WTC11 (cell line): ENCODE data around the gene CCDC158.

Source experiments
- GTF2I ChIP-seq: fragments of 250-450 bp; sonication (Bioruptor Pico); conservative IDR thresholded peaks from 2 replicates; pipeline ENCODE4 v1.4.0; 2021; ENCODE audit warnings: mild to moderate bottlenecking
- NFYB ChIP-seq: sonication (generic); formaldehyde crosslinking; conservative IDR thresholded peaks from 2 replicates; pipeline ENCODE4 v1.8.0; 2022; ENCODE audit warnings: low read depth, missing genetic modification reagents
- NR3C1 ChIP-seq: sonication (generic); formaldehyde crosslinking; conservative IDR thresholded peaks from 2 replicates; pipeline ENCODE4 v1.8.1; 2023; ENCODE audit warnings: low read depth, mild to moderate bottlenecking, missing genetic modification reagents
- ZNF423 ChIP-seq: fragments of 250-450 bp; sonication (Bioruptor Pico); IDR thresholded peaks from 2 replicates; pipeline ENCODE4 v2.1.2; 2022; ENCODE audit warnings: mild to moderate bottlenecking, moderate library complexity
- TF ChIP-seq, protein P1 (sequence below): fragments of 200-600 bp; IDR thresholded peaks from 2 replicates; pipeline ENCODE4 v1.8.0; 2022; ENCODE audit warnings: antibody characterized with exemption
- TF ChIP-seq, protein P2 (sequence below): sonication (generic); formaldehyde crosslinking; IDR thresholded peaks from 2 replicates; pipeline ENCODE4 v1.8.1; 2023; ENCODE audit warnings: mild to moderate bottlenecking, missing genetic modification reagents
- TF ChIP-seq, protein P3 (sequence below): sonication (generic); formaldehyde crosslinking; IDR thresholded peaks from 2 replicates; pipeline ENCODE4 v1.8.1; 2023; ENCODE audit warnings: mild to moderate bottlenecking, moderate library complexity, missing genetic modification reagents
- TF ChIP-seq, protein P4 (sequence below): sonication (generic); formaldehyde crosslinking; conservative IDR thresholded peaks from 2 replicates; pipeline ENCODE4 v1.8.1; 2022; ENCODE audit warnings: mild to moderate bottlenecking, missing genetic modification reagents
- TF ChIP-seq, protein P5 (sequence below): sonication (generic); formaldehyde crosslinking; IDR thresholded peaks from 2 replicates; pipeline ENCODE4 v1.8.1; 2022; ENCODE audit warnings: mild to moderate bottlenecking, missing genetic modification reagents, moderate library complexity, borderline replicate concordance

DNA sequence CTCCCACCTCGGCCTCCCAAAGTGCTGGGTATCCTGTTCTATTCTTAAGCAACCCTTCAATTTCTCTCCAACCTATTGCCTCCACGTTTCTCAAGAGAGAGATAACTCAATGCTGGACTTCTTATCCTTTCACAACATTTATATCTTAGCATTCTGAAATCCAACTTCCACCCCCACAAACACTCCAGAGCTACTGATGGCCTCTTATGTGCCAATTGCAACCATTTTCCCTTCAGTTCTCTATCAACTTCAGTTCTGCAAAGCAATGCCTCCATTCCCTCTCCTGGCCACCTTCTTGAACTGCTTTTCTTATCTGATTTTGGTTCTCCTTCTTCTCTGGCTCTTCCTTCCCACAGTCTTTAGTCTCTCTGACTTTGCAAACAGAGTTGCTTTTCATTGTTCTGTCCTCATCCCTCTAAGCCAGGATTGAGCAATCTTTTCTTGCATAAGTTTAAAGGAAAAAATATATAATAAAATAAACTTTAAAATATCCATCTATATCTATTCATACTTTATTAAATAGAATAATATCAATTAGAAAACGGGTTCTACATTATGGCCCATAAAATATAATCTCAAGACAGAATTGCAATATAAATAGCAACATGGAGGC lies 118.0 kb downstream of the CCDC158 start:
- TF ChIP-seq, protein P1, sequence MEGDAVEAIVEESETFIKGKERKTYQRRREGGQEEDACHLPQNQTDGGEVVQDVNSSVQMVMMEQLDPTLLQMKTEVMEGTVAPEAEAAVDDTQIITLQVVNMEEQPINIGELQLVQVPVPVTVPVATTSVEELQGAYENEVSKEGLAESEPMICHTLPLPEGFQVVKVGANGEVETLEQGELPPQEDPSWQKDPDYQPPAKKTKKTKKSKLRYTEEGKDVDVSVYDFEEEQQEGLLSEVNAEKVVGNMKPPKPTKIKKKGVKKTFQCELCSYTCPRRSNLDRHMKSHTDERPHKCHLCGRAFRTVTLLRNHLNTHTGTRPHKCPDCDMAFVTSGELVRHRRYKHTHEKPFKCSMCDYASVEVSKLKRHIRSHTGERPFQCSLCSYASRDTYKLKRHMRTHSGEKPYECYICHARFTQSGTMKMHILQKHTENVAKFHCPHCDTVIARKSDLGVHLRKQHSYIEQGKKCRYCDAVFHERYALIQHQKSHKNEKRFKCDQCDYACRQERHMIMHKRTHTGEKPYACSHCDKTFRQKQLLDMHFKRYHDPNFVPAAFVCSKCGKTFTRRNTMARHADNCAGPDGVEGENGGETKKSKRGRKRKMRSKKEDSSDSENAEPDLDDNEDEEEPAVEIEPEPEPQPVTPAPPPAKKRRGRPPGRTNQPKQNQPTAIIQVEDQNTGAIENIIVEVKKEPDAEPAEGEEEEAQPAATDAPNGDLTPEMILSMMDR = no peak
- TF ChIP-seq, protein P2, sequence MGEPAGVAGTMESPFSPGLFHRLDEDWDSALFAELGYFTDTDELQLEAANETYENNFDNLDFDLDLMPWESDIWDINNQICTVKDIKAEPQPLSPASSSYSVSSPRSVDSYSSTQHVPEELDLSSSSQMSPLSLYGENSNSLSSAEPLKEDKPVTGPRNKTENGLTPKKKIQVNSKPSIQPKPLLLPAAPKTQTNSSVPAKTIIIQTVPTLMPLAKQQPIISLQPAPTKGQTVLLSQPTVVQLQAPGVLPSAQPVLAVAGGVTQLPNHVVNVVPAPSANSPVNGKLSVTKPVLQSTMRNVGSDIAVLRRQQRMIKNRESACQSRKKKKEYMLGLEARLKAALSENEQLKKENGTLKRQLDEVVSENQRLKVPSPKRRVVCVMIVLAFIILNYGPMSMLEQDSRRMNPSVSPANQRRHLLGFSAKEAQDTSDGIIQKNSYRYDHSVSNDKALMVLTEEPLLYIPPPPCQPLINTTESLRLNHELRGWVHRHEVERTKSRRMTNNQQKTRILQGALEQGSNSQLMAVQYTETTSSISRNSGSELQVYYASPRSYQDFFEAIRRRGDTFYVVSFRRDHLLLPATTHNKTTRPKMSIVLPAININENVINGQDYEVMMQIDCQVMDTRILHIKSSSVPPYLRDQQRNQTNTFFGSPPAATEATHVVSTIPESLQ (CRISPR knock-in tag) = no peak
- no peak for TF ChIP-seq ZNF423 (CRISPR knock-in tag)
- no peak for TF ChIP-seq NFYB
- TF ChIP-seq, protein P3, sequence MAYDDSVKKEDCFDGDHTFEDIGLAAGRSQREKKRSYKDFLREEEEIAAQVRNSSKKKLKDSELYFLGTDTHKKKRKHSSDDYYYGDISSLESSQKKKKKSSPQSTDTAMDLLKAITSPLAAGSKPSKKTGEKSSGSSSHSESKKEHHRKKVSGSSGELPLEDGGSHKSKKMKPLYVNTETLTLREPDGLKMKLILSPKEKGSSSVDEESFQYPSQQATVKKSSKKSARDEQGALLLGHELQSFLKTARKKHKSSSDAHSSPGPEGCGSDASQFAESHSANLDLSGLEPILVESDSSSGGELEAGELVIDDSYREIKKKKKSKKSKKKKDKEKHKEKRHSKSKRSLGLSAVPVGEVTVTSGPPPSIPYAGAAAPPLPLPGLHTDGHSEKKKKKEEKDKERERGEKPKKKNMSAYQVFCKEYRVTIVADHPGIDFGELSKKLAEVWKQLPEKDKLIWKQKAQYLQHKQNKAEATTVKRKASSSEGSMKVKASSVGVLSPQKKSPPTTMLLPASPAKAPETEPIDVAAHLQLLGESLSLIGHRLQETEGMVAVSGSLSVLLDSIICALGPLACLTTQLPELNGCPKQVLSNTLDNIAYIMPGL (CRISPR knock-in tag) = no peak
- TF ChIP-seq GTF2I = no peak
- TF ChIP-seq, protein P4, sequence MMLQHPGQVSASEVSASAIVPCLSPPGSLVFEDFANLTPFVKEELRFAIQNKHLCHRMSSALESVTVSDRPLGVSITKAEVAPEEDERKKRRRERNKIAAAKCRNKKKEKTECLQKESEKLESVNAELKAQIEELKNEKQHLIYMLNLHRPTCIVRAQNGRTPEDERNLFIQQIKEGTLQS (CRISPR knock-in tag) = no peak
- TF ChIP-seq, protein P5, sequence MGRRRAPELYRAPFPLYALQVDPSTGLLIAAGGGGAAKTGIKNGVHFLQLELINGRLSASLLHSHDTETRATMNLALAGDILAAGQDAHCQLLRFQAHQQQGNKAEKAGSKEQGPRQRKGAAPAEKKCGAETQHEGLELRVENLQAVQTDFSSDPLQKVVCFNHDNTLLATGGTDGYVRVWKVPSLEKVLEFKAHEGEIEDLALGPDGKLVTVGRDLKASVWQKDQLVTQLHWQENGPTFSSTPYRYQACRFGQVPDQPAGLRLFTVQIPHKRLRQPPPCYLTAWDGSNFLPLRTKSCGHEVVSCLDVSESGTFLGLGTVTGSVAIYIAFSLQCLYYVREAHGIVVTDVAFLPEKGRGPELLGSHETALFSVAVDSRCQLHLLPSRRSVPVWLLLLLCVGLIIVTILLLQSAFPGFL (CRISPR knock-in tag) = no peak
- TF ChIP-seq NR3C1 = no peak
